ENCODE measurements around the gene TGM5.

The TGM5 gene

DNA sequence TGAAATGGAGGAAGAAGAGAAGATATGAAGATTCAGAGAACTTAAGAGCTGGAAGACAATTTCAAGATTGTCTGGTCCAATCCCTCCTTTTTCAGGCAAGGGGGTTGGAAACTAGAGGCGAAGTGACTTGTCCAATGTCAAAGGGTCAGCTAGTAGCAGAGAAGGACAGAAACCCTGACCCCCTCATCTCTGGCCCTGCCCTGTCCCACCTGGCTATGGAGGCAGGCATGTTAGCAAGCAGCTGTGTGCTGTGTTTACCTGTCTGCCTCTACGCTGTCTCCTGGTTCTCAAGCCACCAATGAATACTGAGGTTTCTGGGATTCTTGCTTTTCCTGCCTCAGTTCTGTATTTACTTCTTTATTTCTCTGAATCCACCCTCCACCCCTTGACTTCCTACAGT is 342 bp downstream of the TGM5 start:
- Mint-ChIP-seq H3K4me3 (no peak overlapping the region), H3K27me3 (no peaks in the 10 kb centered on the region), H3K36me3 (no peaks in the 10 kb centered on the region), H3K27ac (no peak overlapping the region), H3K4me1 (peaks cover 40% of the 10 kb centered on the region), H3K9me3 (peaks cover 2% of the 10 kb centered on the region)
- no peak for ATAC-seq

GRCh38 chr15:43260011-43260615 is 6.6 kb downstream of the TGM5 start:
- Mint-ChIP-seq H3K36me3 (no peaks in the 10 kb centered on the region), H3K4me3 (no peak overlapping the region), H3K9me3 (peaks cover 2% of the 10 kb centered on the region), H3K27me3 (no peaks in the 10 kb centered on the region), H3K27ac (no peak overlapping the region), H3K4me1 (no peaks in the 10 kb centered on the region)
- ATAC-seq: no peak

DNA sequence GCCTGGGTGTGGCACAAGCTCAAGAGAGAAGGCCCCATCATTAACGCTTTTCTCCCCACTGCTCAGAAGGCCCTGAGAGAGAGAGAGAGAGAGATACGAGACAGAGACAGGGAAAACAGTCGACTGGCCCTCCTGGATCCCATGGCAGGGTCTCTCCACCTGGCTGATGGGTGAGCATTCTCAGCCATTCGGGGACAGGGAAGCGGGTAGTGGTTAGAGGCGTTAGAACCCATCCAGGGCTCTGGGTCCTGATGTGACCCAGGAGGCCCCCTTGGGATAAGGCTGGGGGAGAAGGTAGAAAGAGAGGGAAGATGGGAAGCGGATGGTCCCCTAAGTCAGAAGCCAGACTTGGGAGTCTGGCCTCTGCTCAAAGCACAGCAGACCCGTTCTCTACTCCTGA is 7.9 kb downstream of the TGM5 start:
- peaks cover 11% of the 10 kb centered on the region for H3K4me1 Mint-ChIP-seq

GRCh38 chr15:43256341-43256740 is 10.4 kb downstream of the TGM5 start:
- H3K4me1 Mint-ChIP-seq: peaks cover 36% of the 10 kb centered on the region
- H3K27ac Mint-ChIP-seq: no peak overlapping the region
- H3K9me3 Mint-ChIP-seq: no peaks in the 10 kb centered on the region
- no peak for ATAC-seq
- H3K4me3 Mint-ChIP-seq: no peak overlapping the region
- no peaks in the 10 kb centered on the region for H3K27me3 Mint-ChIP-seq
- H3K36me3 Mint-ChIP-seq: peaks cover 5% of the 10 kb centered on the region

More for the DNA sequence above, 7.9 kb downstream of the TGM5 start:
- Mint-ChIP-seq H3K36me3 (no peaks in the 10 kb centered on the region), H3K9me3 (peaks cover 2% of the 10 kb centered on the region), H3K4me3 (no peak overlapping the region), H3K27ac (peak overlapping the region; percentile 25), H3K27me3 (no peaks in the 10 kb centered on the region)
- ATAC-seq: no peak

DNA sequence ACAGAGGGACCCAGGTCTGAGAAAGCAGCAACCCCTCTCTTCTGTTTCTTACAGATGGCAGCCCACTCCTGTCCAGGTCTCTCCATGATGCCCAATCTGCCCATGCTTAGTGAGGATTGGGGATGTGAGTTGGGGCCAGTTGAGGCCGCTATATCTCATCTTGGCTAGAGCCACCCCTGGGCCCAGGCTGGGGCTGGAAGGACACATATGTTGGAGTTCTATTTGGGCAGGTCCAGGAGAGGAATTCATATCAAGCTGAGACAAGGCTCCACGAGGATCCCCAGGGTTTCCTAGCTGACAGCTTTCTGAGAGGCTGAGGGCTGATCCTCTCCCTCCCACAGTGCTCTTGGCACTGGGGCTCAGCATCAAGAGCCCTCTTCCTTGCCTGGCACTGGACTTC is 11.4 kb downstream of the TGM5 start:
- no peak overlapping the region for H3K4me3 Mint-ChIP-seq
- peaks cover 44% of the 10 kb centered on the region for H3K4me1 Mint-ChIP-seq
- no peaks in the 10 kb centered on the region for H3K27me3 Mint-ChIP-seq
- no peak for ATAC-seq
- peaks cover 5% of the 10 kb centered on the region for H3K36me3 Mint-ChIP-seq
- H3K9me3 Mint-ChIP-seq: no peaks in the 10 kb centered on the region
- H3K27ac Mint-ChIP-seq: peak overlapping the region; percentile 94

GRCh38 chr15:43253431-43254403 is 13.0 kb downstream of the TGM5 start:
- peaks cover 59% of the 10 kb centered on the region for H3K4me1 Mint-ChIP-seq
- H3K27me3 Mint-ChIP-seq: no peaks in the 10 kb centered on the region
- ATAC-seq: peak; percentile 89
- H3K4me3 Mint-ChIP-seq: peak overlapping the region; percentile 57
- peaks cover 5% of the 10 kb centered on the region for H3K36me3 Mint-ChIP-seq
- peak overlapping the region; percentile 94 for H3K27ac Mint-ChIP-seq
- H3K9me3 Mint-ChIP-seq: no peaks in the 10 kb centered on the region

GRCh38 chr15:43251871-43252250 is 14.9 kb downstream of the TGM5 start:
- H3K36me3 Mint-ChIP-seq: peaks cover 5% of the 10 kb centered on the region
- H3K27ac Mint-ChIP-seq: peak overlapping the region; percentile 94
- H3K4me1 Mint-ChIP-seq: peaks cover 70% of the 10 kb centered on the region
- H3K9me3 Mint-ChIP-seq: no peaks in the 10 kb centered on the region
- no peak overlapping the region for H3K4me3 Mint-ChIP-seq
- H3K27me3 Mint-ChIP-seq: no peaks in the 10 kb centered on the region
- ATAC-seq: no peak

GRCh38 chr15:43251185-43251870 is 15.4 kb downstream of the TGM5 start:
- no peaks in the 10 kb centered on the region for H3K27me3 Mint-ChIP-seq
- H3K27ac Mint-ChIP-seq: peak overlapping the region; percentile 94
- H3K4me3 Mint-ChIP-seq: no peak overlapping the region
- no peak for ATAC-seq
- peaks cover 2% of the 10 kb centered on the region for H3K9me3 Mint-ChIP-seq
- H3K36me3 Mint-ChIP-seq: peaks cover 5% of the 10 kb centered on the region
- H3K4me1 Mint-ChIP-seq: peaks cover 70% of the 10 kb centered on the region

GRCh38 chr15:43250785-43251184 is 15.9 kb downstream of the TGM5 start:
- no peak overlapping the region for H3K4me3 Mint-ChIP-seq
- no peak overlapping the region for H3K27ac Mint-ChIP-seq

DNA sequence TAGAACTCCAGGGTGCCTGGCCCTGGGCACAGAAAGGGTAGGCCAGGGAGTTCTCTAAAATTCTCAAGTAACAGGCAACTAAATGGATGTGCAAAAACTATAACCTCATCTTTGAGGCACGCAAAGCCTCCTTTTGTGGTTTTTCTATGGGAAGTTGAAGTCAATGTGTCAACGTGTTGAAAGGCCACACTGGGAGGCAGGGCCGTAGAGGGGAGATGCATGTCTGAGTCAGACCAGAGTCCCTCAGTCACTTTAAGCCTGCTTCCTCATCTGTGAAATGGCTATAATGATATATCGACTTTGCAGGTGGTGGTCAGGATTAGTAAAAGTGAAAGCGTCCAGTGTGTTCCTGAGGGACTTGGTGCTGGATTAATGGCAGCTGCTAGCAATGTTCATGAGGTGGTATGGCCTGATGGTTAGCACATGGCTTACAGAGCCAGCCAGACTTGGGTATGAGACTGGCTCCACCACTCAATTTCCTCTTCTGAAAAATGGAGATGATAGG is 17.0 kb downstream of the TGM5 start:
- peak; percentile 86 for ATAC-seq
- Mint-ChIP-seq H3K9me3 (peaks cover 2% of the 10 kb centered on the region), H3K4me3 (peak overlapping the region; percentile 24), H3K27ac (peak overlapping the region; percentile 95), H3K27me3 (no peaks in the 10 kb centered on the region), H3K36me3 (peaks cover 5% of the 10 kb centered on the region), H3K4me1 (peaks cover 69% of the 10 kb centered on the region)

More at GRCh38 chr15:43250785-43251184, 15.9 kb downstream of the TGM5 start:
- Mint-ChIP-seq H3K36me3 (peaks cover 5% of the 10 kb centered on the region), H3K27me3 (no peaks in the 10 kb centered on the region), H3K4me1 (peaks cover 70% of the 10 kb centered on the region), H3K9me3 (peaks cover 2% of the 10 kb centered on the region)
- ATAC-seq: no peak

GRCh38 chr15:43249236-43249635 is 17.5 kb downstream of the TGM5 start:
- Mint-ChIP-seq H3K27me3 (no peaks in the 10 kb centered on the region), H3K4me1 (peaks cover 63% of the 10 kb centered on the region), H3K36me3 (peaks cover 5% of the 10 kb centered on the region), H3K9me3 (peaks cover 2% of the 10 kb centered on the region), H3K27ac (peak overlapping the region; percentile 95), H3K4me3 (peak overlapping the region; percentile 24)
- ATAC-seq: no peak

DNA sequence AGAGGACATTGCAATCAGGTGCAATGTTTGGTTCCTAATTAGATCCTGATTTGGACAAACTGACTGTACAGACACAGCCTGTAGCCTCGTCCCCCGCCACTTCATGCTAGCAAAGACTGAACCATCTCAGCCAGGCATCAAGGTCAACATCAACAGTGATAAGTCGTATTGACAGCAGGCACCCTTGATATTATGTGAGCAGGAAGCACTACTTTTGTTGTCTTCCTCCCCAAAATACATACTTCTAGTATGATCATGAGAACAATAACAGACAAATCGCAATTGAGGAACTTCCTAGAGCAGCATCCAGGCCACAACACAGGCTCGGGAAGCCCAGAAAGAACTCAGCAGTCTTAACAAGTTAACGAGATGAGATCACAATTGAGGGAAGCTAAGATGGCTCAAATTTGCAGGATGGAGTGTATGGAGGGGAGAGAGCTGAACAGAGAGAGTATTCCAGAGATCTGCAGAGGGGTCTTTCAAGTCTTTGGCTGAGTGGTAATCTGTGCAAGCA is 20.4 kb downstream of the TGM5 start:
- ATAC-seq: no peak
- Mint-ChIP-seq H3K27ac (no peak overlapping the region), H3K4me3 (no peak overlapping the region), H3K9me3 (peaks cover 2% of the 10 kb centered on the region), H3K36me3 (no peaks in the 10 kb centered on the region), H3K27me3 (no peaks in the 10 kb centered on the region), H3K4me1 (peaks cover 34% of the 10 kb centered on the region)

- no peak overlapping the region for H3K27ac Mint-ChIP-seq
- no peaks in the 10 kb centered on the region for H3K27me3 Mint-ChIP-seq
- peaks cover 18% of the 10 kb centered on the region for H3K4me1 Mint-ChIP-seq
- peaks cover 2% of the 10 kb centered on the region for H3K9me3 Mint-ChIP-seq
- no peak for ATAC-seq
- H3K36me3 Mint-ChIP-seq: no peaks in the 10 kb centered on the region
- H3K4me3 Mint-ChIP-seq: no peak overlapping the region
Measured at GRCh38 chr15:43244092-43244491, 22.6 kb downstream of the TGM5 start.

DNA sequence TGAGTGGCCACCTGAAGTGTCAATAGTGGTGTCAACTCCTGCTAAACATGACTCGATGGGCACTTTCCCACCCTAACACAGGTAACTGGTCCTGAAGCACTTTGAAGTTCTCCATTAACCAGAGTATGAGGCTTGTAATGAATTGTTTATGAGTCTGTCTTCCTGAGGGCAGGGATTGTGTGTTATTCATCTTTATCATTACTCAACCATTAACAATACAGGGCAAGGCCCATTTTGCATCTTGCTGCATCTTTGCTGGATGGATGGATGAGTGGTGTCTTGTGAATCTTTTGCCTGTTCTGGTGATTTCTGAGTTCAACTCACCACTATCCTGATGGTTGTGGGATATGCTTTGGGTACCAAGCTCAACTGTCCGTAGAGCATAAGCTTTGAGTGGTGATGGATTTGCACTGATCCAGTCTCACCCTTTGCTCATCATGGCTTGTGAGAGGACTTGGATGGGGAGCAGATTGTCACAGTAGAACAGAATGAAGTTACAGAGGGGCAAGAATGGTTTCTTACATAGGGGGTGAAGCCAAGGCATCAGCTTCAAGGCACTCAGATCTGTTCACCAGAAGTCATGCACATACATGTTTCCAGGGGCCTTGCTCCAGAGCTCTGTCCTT is 23.6 kb downstream of the TGM5 start:
- no peaks in the 10 kb centered on the region for H3K36me3 Mint-ChIP-seq
- H3K9me3 Mint-ChIP-seq: peaks cover 2% of the 10 kb centered on the region
- ATAC-seq: no peak
- no peak overlapping the region for H3K4me3 Mint-ChIP-seq
- H3K27me3 Mint-ChIP-seq: peaks cover 4% of the 10 kb centered on the region
- no peak overlapping the region for H3K27ac Mint-ChIP-seq
- H3K4me1 Mint-ChIP-seq: peaks cover 20% of the 10 kb centered on the region

DNA sequence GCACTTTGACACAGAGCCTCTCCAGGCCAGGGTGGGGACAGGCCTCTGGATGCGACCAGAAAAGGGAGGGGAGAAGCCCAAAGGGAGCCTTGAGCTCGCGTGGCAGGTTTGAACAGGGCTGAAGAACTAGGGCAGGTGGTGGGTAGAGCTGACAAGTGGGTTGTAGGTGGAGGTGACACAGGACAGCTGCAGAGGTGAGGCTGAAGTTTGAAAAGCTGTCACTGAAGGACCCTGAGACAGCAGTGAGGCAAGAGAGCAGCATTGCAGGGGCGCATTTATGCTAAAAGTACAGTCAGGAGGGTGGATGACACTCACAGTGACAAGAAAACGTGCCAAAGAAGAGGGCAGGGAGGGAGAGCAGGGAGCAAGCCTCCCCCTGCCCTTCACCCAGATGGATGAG is 24.1 kb downstream of the TGM5 start:
- Mint-ChIP-seq H3K36me3 (no peaks in the 10 kb centered on the region), H3K27ac (no peak overlapping the region), H3K27me3 (peaks cover 9% of the 10 kb centered on the region), H3K9me3 (peaks cover 2% of the 10 kb centered on the region), H3K4me1 (peaks cover 20% of the 10 kb centered on the region), H3K4me3 (no peak overlapping the region)
- ATAC-seq: no peak

All from stimulated activated memory B cell treated with anti-CD40 and anti-IgM and Interleukin-4, amounts not matched to agents 10 μg/mL and 1 μg/mL and 100 μg/mL, for 72 hours (primary cell).